Liver (tissue), 9 donors: ENCODE measurements around the gene HOXA5. TPM values are rescaled to one million over a fixed set of nuclear protein-coding genes. Genes with fewer than 3 reads are reported as not detected.

Source experiments
- DNase-seq: peaks from one replicate; pipeline ENCODE4 v3.0.0-alpha.2; 2017; ENCODE audit warnings: low spot score
- H3K27ac ChIP-seq, 2 donors: one replicate each; pipeline ENCODE4 v1.7.0; 2013; ENCODE audit warnings: inconsistent platforms in 2 of 2, low read length in 2 of 2, control low read depth in 1 of 2, low read depth in 1 of 2, mild to moderate bottlenecking in 1 of 2
- H3K27me3 ChIP-seq, 4 donors: one replicate each; pipeline versions ENCODE4 v1.6.1 to v1.7.0; 2013; ENCODE audit warnings: low read length in 3 of 4, inconsistent platforms in 1 of 4, mild to moderate bottlenecking in 1 of 4, moderate library complexity in 1 of 4; ENCODE audit not compliant: control insufficient read depth in 4 of 4, insufficient read depth in 4 of 4
- H3K36me3 ChIP-seq, 4 donors: one replicate each; pipeline versions ENCODE4 v1.6.1 to v1.7.0; 2013; ENCODE audit warnings: low read length in 3 of 4, mild to moderate bottlenecking in 3 of 4, low read depth in 1 of 4, moderate library complexity in 1 of 4; ENCODE audit not compliant: control insufficient read depth in 4 of 4, insufficient read depth in 3 of 4
- H3K4me1 ChIP-seq, 4 donors: one replicate each; pipeline versions ENCODE4 v1.6.1 to v1.7.0; 2013; ENCODE audit warnings: low read length in 3 of 4, mild to moderate bottlenecking in 3 of 4, moderate library complexity in 1 of 4; ENCODE audit not compliant: control insufficient read depth in 4 of 4, insufficient read depth in 4 of 4
- H3K4me3 ChIP-seq, 3 donors: one replicate each; pipeline versions ENCODE4 v1.6.1 to v1.7.0; 2013; ENCODE audit warnings: low read length in 3 of 3, control low read depth in 1 of 3, low read depth in 1 of 3, mild to moderate bottlenecking in 1 of 3
- H3K9ac ChIP-seq, 2 donors: one replicate each; pipeline ENCODE4 v1.7.0; 2013; ENCODE audit warnings: low read length in 2 of 2, mild to moderate bottlenecking in 2 of 2, moderate library complexity in 2 of 2, control low read depth in 1 of 2, low read depth in 1 of 2
- H3K9me3 ChIP-seq, 4 donors: one replicate each; pipeline versions ENCODE4 v1.6.1 to v1.7.0; 2013; ENCODE audit warnings: low read length in 3 of 4; ENCODE audit not compliant: control insufficient read depth in 4 of 4
- ATF3 ChIP-seq: IDR thresholded peaks from 2 replicates; pipeline ENCODE4 v1.6.1; 2016; ENCODE audit warnings: antibody characterized with exemption
- EGR1 ChIP-seq, 2 donors: IDR thresholded peaks; 2 replicates each; pipeline ENCODE4 v1.6.1; 2016 to 2018; ENCODE audit warnings: antibody characterized with exemption in 2 of 2, low read depth in 2 of 2
- FOXA1 ChIP-seq: IDR thresholded peaks from 2 replicates; pipeline ENCODE4 v1.6.1; 2016; ENCODE audit warnings: antibody characterized with exemption
- FOXA2 ChIP-seq: IDR thresholded peaks from 2 replicates; pipeline ENCODE4 v1.6.1; 2016; ENCODE audit warnings: antibody characterized with exemption
- GABPA ChIP-seq, 2 donors: IDR thresholded peaks in 1 of 2; conservative IDR thresholded peaks in 1 of 2; 2 replicates each; pipeline ENCODE4 v1.6.1; 2016; ENCODE audit warnings: antibody characterized with exemption in 2 of 2, mild to moderate bottlenecking in 1 of 2, moderate library complexity in 1 of 2
- HNF4A ChIP-seq, 2 donors: conservative IDR thresholded peaks; 2 replicates each; pipeline ENCODE4 v1.6.1; 2016; ENCODE audit warnings: antibody characterized with exemption in 2 of 2, mild to moderate bottlenecking in 2 of 2
- HNF4G ChIP-seq: IDR thresholded peaks from 2 replicates; pipeline ENCODE4 v1.6.1; 2016; ENCODE audit warnings: antibody characterized with exemption
- JUND ChIP-seq, 2 donors: IDR thresholded peaks; 2 replicates each; pipeline ENCODE4 v1.6.1; 2016; ENCODE audit warnings: antibody characterized with exemption in 2 of 2
- NR2F2 ChIP-seq: IDR thresholded peaks from 2 replicates; pipeline ENCODE4 v1.6.1; 2016; ENCODE audit warnings: antibody characterized with exemption
- RAD21 ChIP-seq, 2 donors: IDR thresholded peaks; 2 replicates each; pipeline ENCODE4 v1.6.1; 2016; ENCODE audit warnings: antibody characterized with exemption in 2 of 2, mild to moderate bottlenecking in 2 of 2
- REST ChIP-seq: IDR thresholded peaks from 2 replicates; pipeline ENCODE4 v1.6.1; 2016; ENCODE audit warnings: antibody characterized with exemption, mild to moderate bottlenecking
- SP1 ChIP-seq: IDR thresholded peaks from 2 replicates; pipeline ENCODE4 v1.6.1; 2018; ENCODE audit warnings: antibody characterized with exemption, mild to moderate bottlenecking
- TAF1 ChIP-seq: conservative IDR thresholded peaks from 2 replicates; pipeline ENCODE4 v1.6.1; 2016; ENCODE audit warnings: antibody characterized with exemption, mild to moderate bottlenecking
- YY1 ChIP-seq: IDR thresholded peaks from 2 replicates; pipeline ENCODE4 v1.6.1; 2016; ENCODE audit warnings: antibody characterized with exemption, mild to moderate bottlenecking
- WGBS: extraction: QIAGEN DNeasy Blood & Tissue Kit; methylation state at CpG from one replicate; pipeline ENCODE4 v1.1.7; 2013; 5-methylcytosine and 5-hydroxymethylcytosine counted together
- polyA plus RNA-seq, 2 donors: library from polyadenylated mRNA; stranded (reverse) in 1 of 2; unstranded in 1 of 2; fragments of 200-250 nt in 1 of 2; fragments of >200 nt in 1 of 2; fragmentation: Nextera tagmentation in 1 of 2; extraction: Ambion mirVana in 1 of 2; gene quantifications; one replicate each; pipeline versions ENCODE4 v1.2.1 to v1.2.3, GENCODE V29; 2013 to 2015
- total RNA-seq, 2 donors: library from RNA; depleted of rRNA; stranded (reverse); fragments of >200 nt; gene quantifications; one replicate each; pipeline ENCODE4 v1.2.3, GENCODE V29; 2014
- TF ChIP-seq, protein P1 (sequence below): fragments of 150-350 bp; IDR thresholded peaks from 2 replicates; pipeline ENCODE4 v1.5.1; 2017; ENCODE audit warnings: improper control_type of control experiment, low read depth, low read length; ENCODE audit not compliant: missing input control
- TF ChIP-seq, protein P2 (sequence below): IDR thresholded peaks from 2 replicates; pipeline ENCODE4 v1.6.1; 2016; ENCODE audit warnings: antibody characterized with exemption
- TF ChIP-seq, protein P3 (sequence below): IDR thresholded peaks from 2 replicates; pipeline ENCODE4 v1.6.1; 2016; ENCODE audit warnings: antibody characterized with exemption
- donor health status: healthy.
- donor health status: healthy.
- donor health status: healthy.
- donor health status: healthy.
- donor health status: healthy.

The HOXA5 gene
- total and polyA plus RNA-seq, 4 donors = 0.40 to 2.1 (median 0.66) TPM

GRCh38 chr7:27131390-27131819 is 12.1 kb downstream of the HOXA5 start:
- Histone ChIP-seq H3K27me3 (peaks cover 0 to 19% (median 9%) of the 10 kb centered on the region in 4 donors), H3K36me3 (no peaks in the 10 kb centered on the region), H3K27ac (peak overlapping the region; percentile 37 to 52), H3K4me1 (peaks cover 0 to 9% (median 1%) of the 10 kb centered on the region in 4 donors), H3K9me3 (peaks cover 0 to 2% (median 0%) of the 10 kb centered on the region in 4 donors), H3K9ac (no peak overlapping the region), H3K4me3 (peak overlapping the region in 1 of 3 donors; percentile 57)
- TF ChIP-seq ATF3 (no peak), YY1 (no peak), HNF4A (conservative IDR thresholded peaks at IDR 0.05) (no peak), HNF4G (no peak), SP1 (no peak), GABPA (IDR thresholded peaks at IDR 0.05 in 1 of 2, conservative IDR thresholded peaks at IDR 0.05 in 1 of 2) (no peak), FOXA1 (no peak), EGR1 (IDR thresholded peaks at IDR 0.05; ENCODE audit: low read depth in 2 of 2) (no peak), NR2F2 (no peak), RAD21 (IDR thresholded peaks at IDR 0.05) (no peak), FOXA2 (no peak), TAF1 (no peak), REST (no peak), JUND (IDR thresholded peaks at IDR 0.05) (no peak)
- TF ChIP-seq, protein P1, sequence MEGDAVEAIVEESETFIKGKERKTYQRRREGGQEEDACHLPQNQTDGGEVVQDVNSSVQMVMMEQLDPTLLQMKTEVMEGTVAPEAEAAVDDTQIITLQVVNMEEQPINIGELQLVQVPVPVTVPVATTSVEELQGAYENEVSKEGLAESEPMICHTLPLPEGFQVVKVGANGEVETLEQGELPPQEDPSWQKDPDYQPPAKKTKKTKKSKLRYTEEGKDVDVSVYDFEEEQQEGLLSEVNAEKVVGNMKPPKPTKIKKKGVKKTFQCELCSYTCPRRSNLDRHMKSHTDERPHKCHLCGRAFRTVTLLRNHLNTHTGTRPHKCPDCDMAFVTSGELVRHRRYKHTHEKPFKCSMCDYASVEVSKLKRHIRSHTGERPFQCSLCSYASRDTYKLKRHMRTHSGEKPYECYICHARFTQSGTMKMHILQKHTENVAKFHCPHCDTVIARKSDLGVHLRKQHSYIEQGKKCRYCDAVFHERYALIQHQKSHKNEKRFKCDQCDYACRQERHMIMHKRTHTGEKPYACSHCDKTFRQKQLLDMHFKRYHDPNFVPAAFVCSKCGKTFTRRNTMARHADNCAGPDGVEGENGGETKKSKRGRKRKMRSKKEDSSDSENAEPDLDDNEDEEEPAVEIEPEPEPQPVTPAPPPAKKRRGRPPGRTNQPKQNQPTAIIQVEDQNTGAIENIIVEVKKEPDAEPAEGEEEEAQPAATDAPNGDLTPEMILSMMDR = no peak
- TF ChIP-seq, protein P2, sequence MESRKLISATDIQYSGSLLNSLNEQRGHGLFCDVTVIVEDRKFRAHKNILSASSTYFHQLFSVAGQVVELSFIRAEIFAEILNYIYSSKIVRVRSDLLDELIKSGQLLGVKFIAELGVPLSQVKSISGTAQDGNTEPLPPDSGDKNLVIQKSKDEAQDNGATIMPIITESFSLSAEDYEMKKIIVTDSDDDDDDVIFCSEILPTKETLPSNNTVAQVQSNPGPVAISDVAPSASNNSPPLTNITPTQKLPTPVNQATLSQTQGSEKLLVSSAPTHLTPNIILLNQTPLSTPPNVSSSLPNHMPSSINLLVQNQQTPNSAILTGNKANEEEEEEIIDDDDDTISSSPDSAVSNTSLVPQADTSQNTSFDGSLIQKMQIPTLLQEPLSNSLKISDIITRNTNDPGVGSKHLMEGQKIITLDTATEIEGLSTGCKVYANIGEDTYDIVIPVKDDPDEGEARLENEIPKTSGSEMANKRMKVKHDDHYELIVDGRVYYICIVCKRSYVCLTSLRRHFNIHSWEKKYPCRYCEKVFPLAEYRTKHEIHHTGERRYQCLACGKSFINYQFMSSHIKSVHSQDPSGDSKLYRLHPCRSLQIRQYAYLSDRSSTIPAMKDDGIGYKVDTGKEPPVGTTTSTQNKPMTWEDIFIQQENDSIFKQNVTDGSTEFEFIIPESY = no peak
- TF ChIP-seq, protein P3, sequence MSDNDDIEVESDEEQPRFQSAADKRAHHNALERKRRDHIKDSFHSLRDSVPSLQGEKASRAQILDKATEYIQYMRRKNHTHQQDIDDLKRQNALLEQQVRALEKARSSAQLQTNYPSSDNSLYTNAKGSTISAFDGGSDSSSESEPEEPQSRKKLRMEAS = no peak
- no peak for DNase-seq
- WGBS = 26% methylated on average over 12 of the region's 12 CpGs
